OCI-LY1 (cell line): ENCODE data around the gene ABHD1.

Experiments
- H2AFZ ChIP-seq: fragments of 200-600 bp; sonication (generic), shearing (Covaris generic); 2 replicates; pipeline ENCODE4 v1.6.0; 2014; ENCODE audit warnings: antibody characterized with exemption, mild to moderate bottlenecking, low read length
- H3F3A ChIP-seq: fragments of 200-600 bp; sonication (generic), shearing (Covaris generic); 2 replicates; pipeline ENCODE4 v1.6.0; 2014; ENCODE audit warnings: mild to moderate bottlenecking, antibody characterized with exemption, low read length, moderate library complexity; ENCODE audit not compliant: insufficient read depth
- H3K27ac ChIP-seq: fragments of 200-600 bp; sonication (generic); 2 replicates; pipeline ENCODE4 v1.5.1; 2014; ENCODE audit warnings: low read length, mixed run types, mild to moderate bottlenecking, low read depth; ENCODE audit not compliant: poor library complexity, severe bottlenecking
- H3K27me3 ChIP-seq: fragments of 200-600 bp; sonication (generic); 2 replicates; pipeline ENCODE4 v1.6.0; 2014; ENCODE audit warnings: antibody characterized with exemption, mild to moderate bottlenecking, low read length, moderate library complexity; ENCODE audit not compliant: insufficient read depth
- H3K36me3 ChIP-seq: fragments of 200-600 bp; sonication (generic); 2 replicates; pipeline ENCODE4 v1.6.1; 2014; ENCODE audit warnings: mild to moderate bottlenecking, antibody characterized with exemption, low read length, moderate library complexity, mixed read lengths; ENCODE audit not compliant: insufficient read depth
- H3K4me1 ChIP-seq: fragments of 200-600 bp; sonication (generic); 2 replicates; pipeline ENCODE4 v1.5.1; 2014; ENCODE audit warnings: mild to moderate bottlenecking, low read length, moderate library complexity; ENCODE audit not compliant: insufficient read depth, severe bottlenecking
- H3K4me2 ChIP-seq: fragments of 200-600 bp; sonication (generic), shearing (Covaris generic); 2 replicates; pipeline ENCODE4 v1.6.1; 2014; ENCODE audit warnings: low read length
- H3K4me3 ChIP-seq: fragments of 200-600 bp; sonication (generic); 2 replicates; pipeline ENCODE4 v1.5.1; 2014; ENCODE audit warnings: low read length, low read depth, mild to moderate bottlenecking, mixed read lengths; ENCODE audit not compliant: poor library complexity, severe bottlenecking
- H3K79me2 ChIP-seq: fragments of 200-600 bp; shearing (Covaris generic); 2 replicates; pipeline ENCODE4 v1.6.1; 2016; ENCODE audit warnings: mixed run types, low read length, mixed read lengths; ENCODE audit not compliant: insufficient read depth
- H3K9ac ChIP-seq: fragments of 200-600 bp; sonication (generic), shearing (Covaris generic); 2 replicates; pipeline ENCODE4 v1.6.1; 2014; ENCODE audit warnings: mild to moderate bottlenecking, low read length, mixed read lengths
- H3K9me2 ChIP-seq: fragments of 200-600 bp; sonication (generic), shearing (Covaris generic); 2 replicates; pipeline ENCODE4 v1.6.1; 2014; ENCODE audit warnings: low read depth, mild to moderate bottlenecking, low read length, mixed read lengths
- H3K9me3 ChIP-seq: fragments of 200-600 bp; shearing (Covaris generic); 2 replicates; pipeline ENCODE4 v1.6.1; 2014; ENCODE audit warnings: low read length, mixed read lengths
- H4K20me1 ChIP-seq: fragments of 200-600 bp; sonication (generic), shearing (Covaris generic); 2 replicates; pipeline ENCODE4 v1.6.0; 2016; ENCODE audit warnings: mild to moderate bottlenecking, low read length; ENCODE audit not compliant: insufficient read depth
- CTCF ChIP-seq: fragments of 200-600 bp; sonication (generic), shearing (Covaris generic); IDR thresholded peaks from 2 replicates; pipeline ENCODE4 v1.5.1; 2017; ENCODE audit warnings: mild to moderate bottlenecking, antibody characterized with exemption, low read length, moderate library complexity, mixed read lengths
- EZH2 ChIP-seq: fragments of 200-600 bp; sonication (generic), shearing (Covaris generic); IDR thresholded peaks from 2 replicates; pipeline ENCODE4 v1.8.0; 2017; ENCODE audit warnings: borderline replicate concordance, mixed run types, mild to moderate bottlenecking, antibody characterized with exemption, low read length, moderate library complexity, mixed read lengths

The ABHD1 gene

GRCh38 chr2:27159271-27159670 is 35.7 kb downstream of the ABHD1 start:
- Histone ChIP-seq H3K9me3 (no peaks in the 10 kb centered on the region), H3K36me3 (no peaks in the 10 kb centered on the region), H3K79me2 (no peaks in the 10 kb centered on the region), H2AFZ (no peak overlapping the region), H3F3A (no peaks in the 10 kb centered on the region), H3K27me3 (no peaks in the 10 kb centered on the region), H3K4me1 (peaks cover 7% of the 10 kb centered on the region), H3K9ac (no peak overlapping the region), H3K4me3 (no peak overlapping the region), H3K27ac (no peak overlapping the region), H3K4me2 (no peak overlapping the region), H4K20me1 (no peaks in the 10 kb centered on the region), H3K9me2 (no peaks in the 10 kb centered on the region)
- TF ChIP-seq EZH2 (no peak), CTCF (no peak)

- no peaks in the 10 kb centered on the region; the same call in 1 of the 2 replicates for H3K9me3 ChIP-seq
- TF ChIP-seq CTCF, result no peak
- no peak for TF ChIP-seq EZH2
- no peak overlapping the region for H3K9ac ChIP-seq
- H3K79me2 ChIP-seq, result no peaks in the 10 kb centered on the region
- no peaks in the 10 kb centered on the region for H3K9me2 ChIP-seq
- no peak overlapping the region for H3K4me2 ChIP-seq
- no peaks in the 10 kb centered on the region; the same call in 1 of the 2 replicates for H3K36me3 ChIP-seq
- H3K27me3 ChIP-seq, result no peaks in the 10 kb centered on the region
- no peak overlapping the region for H2AFZ ChIP-seq
- H3K4me3 ChIP-seq, result no peak overlapping the region
- H3F3A ChIP-seq, result no peaks in the 10 kb centered on the region
- no peak overlapping the region for H3K27ac ChIP-seq
- H4K20me1 ChIP-seq, result no peaks in the 10 kb centered on the region
- peaks cover 15% of the 10 kb centered on the region for H3K4me1 ChIP-seq
Measured at GRCh38 chr2:27160191-27160590, 36.6 kb downstream of the ABHD1 start.

GRCh38 chr2:27162151-27163121 is 38.8 kb downstream of the ABHD1 start:
- H4K20me1 ChIP-seq, result no peaks in the 10 kb centered on the region
- no peak overlapping the region for H3K27ac ChIP-seq
- no peak for TF ChIP-seq EZH2
- no peak for TF ChIP-seq CTCF
- H3K9me3 ChIP-seq, result no peaks in the 10 kb centered on the region; the same call in 1 of the 2 replicates
- H3K9me2 ChIP-seq, result no peaks in the 10 kb centered on the region
- H3K79me2 ChIP-seq, result no peaks in the 10 kb centered on the region
- H3K4me1 ChIP-seq, result peaks cover 19% of the 10 kb centered on the region
- no peak overlapping the region for H3K9ac ChIP-seq
- no peak overlapping the region for H3K4me3 ChIP-seq
- H3K4me2 ChIP-seq, result no peak overlapping the region
- no peaks in the 10 kb centered on the region; the same call in 1 of the 2 replicates for H3K36me3 ChIP-seq
- no peaks in the 10 kb centered on the region for H3K27me3 ChIP-seq
- H2AFZ ChIP-seq, result no peak overlapping the region
- H3F3A ChIP-seq, result no peaks in the 10 kb centered on the region
